Mucosa of rectum (tissue), 2 donors: Measurements from ENCODE around the gene CPNE1.

Source experiments
- H3K27ac ChIP-seq, 2 donors: one replicate each; pipeline ENCODE4 v1.7.0; 2013; ENCODE audit warnings: inconsistent platforms in 2 of 2, low read depth in 2 of 2, low read length in 2 of 2
- H3K27me3 ChIP-seq, 2 donors: one replicate each; pipeline ENCODE4 v1.7.0; 2013; ENCODE audit warnings: low read length in 2 of 2; ENCODE audit not compliant: control insufficient read depth in 2 of 2, insufficient read depth in 2 of 2
- H3K36me3 ChIP-seq, 2 donors: one replicate each; pipeline ENCODE4 v1.7.0; 2013; ENCODE audit warnings: low read length in 2 of 2; ENCODE audit not compliant: control insufficient read depth in 2 of 2, insufficient read depth in 2 of 2
- H3K4me1 ChIP-seq, 2 donors: one replicate each; pipeline ENCODE4 v1.7.0; 2013; ENCODE audit warnings: low read length in 2 of 2, mild to moderate bottlenecking in 1 of 2; ENCODE audit not compliant: control insufficient read depth in 2 of 2, insufficient read depth in 2 of 2
- H3K4me3 ChIP-seq, 2 donors: one replicate each; pipeline ENCODE4 v1.7.0; 2013; ENCODE audit warnings: low read length in 2 of 2
- H3K9ac ChIP-seq, 2 donors: one replicate each; pipeline ENCODE4 v1.7.0; 2013; ENCODE audit warnings: low read length in 2 of 2, low read depth in 1 of 2, mild to moderate bottlenecking in 1 of 2
- H3K9me3 ChIP-seq, 2 donors: one replicate each; pipeline ENCODE4 v1.7.0; 2013; ENCODE audit warnings: low read length in 2 of 2; ENCODE audit not compliant: control insufficient read depth in 2 of 2
- donor health status: healthy.
- donor health status: Normal muscosa, but diverticular disease.

Gene CPNE1

GRCh38 chr20:35600176-35600992 is 64.3 kb downstream of the CPNE1 start:
- Histone ChIP-seq H3K27ac (no peak overlapping the region), H3K9me3 (no peaks in the 10 kb centered on the region), H3K36me3 (no peaks in the 10 kb centered on the region), H3K27me3 (peaks cover 0 to 7% of the 10 kb centered on the region in 2 donors), H3K4me1 (peaks cover 0 to 13% of the 10 kb centered on the region in 2 donors), H3K9ac (peak overlapping the region in 1 of 2 donors; percentile 66), H3K4me3 (peak overlapping the region; percentile 56 to 65)

- no peak overlapping the region for H3K27ac ChIP-seq
- H3K4me1 ChIP-seq, result peaks cover 0 to 13% of the 10 kb centered on the region in 2 donors
- peaks cover 0 to 7% of the 10 kb centered on the region in 2 donors for H3K27me3 ChIP-seq
- no peak overlapping the region for H3K4me3 ChIP-seq
- H3K9me3 ChIP-seq, result no peaks in the 10 kb centered on the region
- H3K9ac ChIP-seq, result no peak overlapping the region
- no peaks in the 10 kb centered on the region for H3K36me3 ChIP-seq
Observed at GRCh38 chr20:35599776-35600120, 65.0 kb downstream of the CPNE1 start.

- no peak overlapping the region for H3K4me3 ChIP-seq
- H3K4me1 ChIP-seq, result peaks cover 0 to 13% of the 10 kb centered on the region in 2 donors
- H3K27me3 ChIP-seq, result peaks cover 0 to 7% of the 10 kb centered on the region in 2 donors
- H3K9me3 ChIP-seq, result no peaks in the 10 kb centered on the region
- H3K36me3 ChIP-seq, result no peaks in the 10 kb centered on the region
- no peak overlapping the region for H3K27ac ChIP-seq
- H3K9ac ChIP-seq, result no peak overlapping the region
Observed at GRCh38 chr20:35598899-35599775, 65.6 kb downstream of the CPNE1 start.

- Histone ChIP-seq H3K36me3 (no peaks in the 10 kb centered on the region), H3K4me3 (no peak overlapping the region), H3K27me3 (peaks cover 0 to 7% of the 10 kb centered on the region in 2 donors), H3K4me1 (peaks cover 0 to 13% of the 10 kb centered on the region in 2 donors), H3K27ac (no peak overlapping the region), H3K9me3 (no peaks in the 10 kb centered on the region), H3K9ac (no peak overlapping the region)
Observed at GRCh38 chr20:35598476-35598875, 66.2 kb downstream of the CPNE1 start.

- H3K4me1 ChIP-seq, result peaks cover 4 to 16% of the 10 kb centered on the region in 2 donors
- H3K4me3 ChIP-seq, result no peak overlapping the region
- H3K9me3 ChIP-seq, result no peaks in the 10 kb centered on the region
- H3K27ac ChIP-seq, result no peak overlapping the region
- peaks cover 0 to 7% of the 10 kb centered on the region in 2 donors for H3K27me3 ChIP-seq
- H3K36me3 ChIP-seq, result no peaks in the 10 kb centered on the region
- H3K9ac ChIP-seq, result no peak overlapping the region
Observed at GRCh38 chr20:35597186-35597585, 67.5 kb downstream of the CPNE1 start.

GRCh38 chr20:35595901-35596300 is 68.8 kb downstream of the CPNE1 start:
- H3K27ac ChIP-seq, result no peak overlapping the region
- H3K9me3 ChIP-seq, result no peaks in the 10 kb centered on the region
- peaks cover 0 to under 1% of the 10 kb centered on the region in 2 donors for H3K27me3 ChIP-seq

GRCh38 chr20:35595456-35595855 is 69.2 kb downstream of the CPNE1 start:
- H3K27me3 ChIP-seq, result no peaks in the 10 kb centered on the region
- no peak overlapping the region for H3K9ac ChIP-seq
- H3K27ac ChIP-seq, result no peak overlapping the region
- peaks cover 4 to 5% of the 10 kb centered on the region in 2 donors for H3K4me1 ChIP-seq
- H3K36me3 ChIP-seq, result no peaks in the 10 kb centered on the region
- H3K4me3 ChIP-seq, result no peak overlapping the region
- no peaks in the 10 kb centered on the region for H3K9me3 ChIP-seq

More at GRCh38 chr20:35595901-35596300, 68.8 kb downstream of the CPNE1 start:
- H3K4me1 ChIP-seq, result peaks cover 4 to 6% of the 10 kb centered on the region in 2 donors
- no peaks in the 10 kb centered on the region for H3K36me3 ChIP-seq
- no peak overlapping the region for H3K9ac ChIP-seq
- H3K4me3 ChIP-seq, result no peak overlapping the region

GRCh38 chr20:35592339-35592974 is 72.2 kb downstream of the CPNE1 start:
- peaks cover 3 to 4% of the 10 kb centered on the region in 2 donors for H3K4me1 ChIP-seq
- no peaks in the 10 kb centered on the region for H3K27me3 ChIP-seq
- H3K9me3 ChIP-seq, result no peaks in the 10 kb centered on the region
- H3K27ac ChIP-seq, result no peak overlapping the region
- no peak overlapping the region for H3K4me3 ChIP-seq
- H3K9ac ChIP-seq, result peak overlapping the region in 1 of 2 donors; percentile 35
- no peaks in the 10 kb centered on the region for H3K36me3 ChIP-seq

GRCh38 chr20:35588397-35588796 is 76.3 kb downstream of the CPNE1 start:
- Histone ChIP-seq H3K27ac (no peak overlapping the region), H3K27me3 (no peaks in the 10 kb centered on the region), H3K4me1 (peaks cover 3 to 4% of the 10 kb centered on the region in 2 donors), H3K9ac (no peak overlapping the region), H3K9me3 (no peaks in the 10 kb centered on the region), H3K4me3 (no peak overlapping the region), H3K36me3 (no peaks in the 10 kb centered on the region)
